DMS53 (cell line): ENCODE results near the gene CPNE9.
"Not testable (repeated sequence)": the region's sequence is repeated elsewhere in the genome, so short reads cannot be mapped to it uniquely, and the experiment has no call there.

Source experiments
- DNase-seq: peaks from one replicate; lab custom pipeline; 2025; lab: John Stamatoyannopoulos, UW

The CPNE9 gene

GRCh38 chr3:9748031-9748430 lies 44.4 kb downstream of the CPNE9 start:
- no peak for DNase-seq

- DNase-seq = peak; percentile 57
Measured at GRCh38 chr3:9749296-9749644, 45.6 kb downstream of the CPNE9 start.

GRCh38 chr3:9749645-9750555 lies 46.3 kb downstream of the CPNE9 start, which contains the start of gene OGG1:
OGG1 (plus strand) TSS chr3:9749952; CDS start chr3:9750287, 335 bp downstream.
- peak; percentile 90 for DNase-seq

- DNase-seq = peak; percentile 49
Measured at GRCh38 chr3:9750556-9751411, 47.2 kb downstream of the CPNE9 start.

- no peak for DNase-seq
Measured at GRCh38 chr3:9754678-9755077, 51.0 kb downstream of the CPNE9 start.

- no peak for DNase-seq
Measured at GRCh38 chr3:9757427-9757826, 53.8 kb downstream of the CPNE9 start.

- DNase-seq = no peak
Measured at GRCh38 chr3:9760779-9761505, 57.3 kb downstream of the CPNE9 start.

- no peak for DNase-seq
Measured at GRCh38 chr3:9761919-9762318, 58.3 kb downstream of the CPNE9 start.

DNA sequence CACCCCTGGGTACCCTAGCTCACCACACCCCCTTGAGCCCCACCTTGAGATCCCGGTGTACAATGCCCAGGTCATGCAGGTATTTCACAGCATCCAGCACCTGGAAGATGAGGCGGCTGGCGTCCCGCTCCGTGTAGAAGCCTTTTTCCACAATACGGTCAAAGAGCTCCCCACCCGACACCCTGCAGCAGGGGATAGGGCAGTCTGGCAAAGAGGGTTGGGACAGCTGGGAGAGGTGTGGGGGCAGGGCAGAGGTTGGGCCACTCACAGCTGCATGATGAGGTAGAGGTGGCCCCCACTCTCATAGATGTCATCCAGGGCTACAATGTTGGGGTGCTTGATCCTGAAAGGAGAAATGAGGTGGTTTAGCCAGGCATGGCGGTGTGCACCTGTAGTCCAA lies 59.2 kb downstream of the CPNE9 start:
- DNase-seq = no peak

GRCh38 chr3:9765865-9766264 lies 62.2 kb downstream of the CPNE9 start:
- no peak for DNase-seq

- DNase-seq = no peak
Measured at GRCh38 chr3:9767418-9767817, 63.8 kb downstream of the CPNE9 start.

- DNase-seq = no peak
Measured at GRCh38 chr3:9768141-9768775, 64.6 kb downstream of the CPNE9 start.

DNA sequence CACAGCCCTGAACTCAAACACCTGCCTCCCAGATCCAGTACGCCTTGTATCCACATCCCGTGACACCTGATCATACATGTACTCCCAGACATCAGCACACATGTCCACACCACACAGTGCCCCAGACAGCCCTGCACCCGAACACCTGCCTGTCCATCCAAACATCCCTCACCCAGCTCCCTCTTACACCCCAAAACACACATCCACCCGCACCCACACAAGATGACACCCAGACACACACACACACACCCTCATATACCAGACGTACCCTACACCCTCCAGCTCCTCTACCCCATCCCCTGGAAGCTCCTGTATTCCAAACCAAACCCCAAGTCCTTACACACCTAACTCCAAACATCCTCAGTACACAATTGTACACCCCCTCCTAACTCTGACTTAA lies 65.4 kb downstream of the CPNE9 start:
- no peak for DNase-seq

- peak; percentile 65 for DNase-seq
Measured at GRCh38 chr3:9769426-9770275, 66.0 kb downstream of the CPNE9 start, which contains the start of gene CAMK1. CAMK1 (minus strand) TSS chr3:9769947; CDS start chr3:9767749, 2,198 bp downstream.

DNA sequence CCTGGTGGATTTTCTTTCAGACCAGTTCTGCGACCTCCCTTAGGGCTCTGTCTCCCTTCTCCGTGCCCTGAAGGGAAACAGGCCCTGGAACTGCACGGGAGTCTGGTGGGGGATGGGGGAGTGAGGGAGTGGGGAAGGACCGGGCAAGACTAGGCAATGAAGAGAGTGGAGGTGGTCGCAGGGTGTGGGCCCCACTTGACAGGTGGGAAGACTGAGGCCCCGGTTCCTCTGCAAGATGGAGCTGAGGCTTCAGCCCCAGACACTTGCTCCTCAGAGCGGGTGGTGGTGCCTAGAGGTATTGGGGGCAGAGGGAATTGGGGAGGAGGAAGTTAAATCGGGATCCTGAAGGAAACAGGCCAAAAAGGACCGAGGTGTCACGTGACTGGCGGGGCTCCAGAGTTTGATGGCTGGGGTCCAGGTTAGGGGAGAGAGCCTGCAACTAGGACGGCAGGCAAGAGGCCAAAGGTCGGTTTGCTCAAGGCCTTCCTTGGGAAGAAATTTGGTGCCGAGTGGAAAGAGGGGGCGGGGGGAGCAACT lies 66.7 kb downstream of the CPNE9 start:
- DNase-seq = peak; percentile 12

GRCh38 chr3:9771007-9771406 lies 67.4 kb downstream of the CPNE9 start:
- not testable (repeated sequence) for DNase-seq

DNA sequence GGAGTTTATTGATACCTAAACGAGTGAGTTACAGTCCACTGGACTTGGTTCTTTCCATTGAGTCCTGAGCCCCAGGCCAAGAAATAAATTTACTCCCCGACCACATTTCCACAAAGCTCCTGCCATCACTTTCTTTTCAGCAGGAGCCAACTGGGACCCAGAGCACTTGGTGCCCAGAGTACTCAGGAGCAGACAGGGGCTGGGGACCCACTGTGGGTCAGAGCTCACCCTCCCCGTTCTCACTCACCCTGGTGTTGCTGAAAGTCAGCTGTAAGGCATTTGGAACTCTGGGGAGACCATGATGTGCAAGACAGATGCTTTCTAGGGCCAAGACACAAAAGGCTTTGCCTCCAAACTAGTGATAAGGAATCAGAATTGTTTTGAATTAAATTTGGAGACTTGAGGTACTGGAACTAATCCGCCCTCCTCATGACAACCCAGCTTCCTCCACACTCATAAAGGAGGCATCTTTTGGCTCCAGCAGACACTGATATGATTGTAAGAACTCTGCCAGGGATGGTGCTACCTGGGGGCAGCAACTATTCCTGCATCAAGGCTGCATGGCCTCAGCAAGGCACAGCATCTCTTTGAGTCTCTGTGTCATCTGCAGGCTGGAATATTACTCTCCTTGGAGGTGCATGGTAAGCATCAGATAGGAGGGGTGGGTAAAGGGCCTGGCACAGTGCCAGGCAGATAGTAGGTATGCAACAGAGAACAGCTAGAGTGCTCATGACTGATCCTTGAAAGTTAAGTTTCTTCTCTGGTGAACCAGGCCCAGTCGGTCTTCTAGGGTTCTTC lies 73.5 kb downstream of the CPNE9 start:
- DNase-seq = no peak

GRCh38 chr3:9777694-9778021 lies 74.0 kb downstream of the CPNE9 start:
- no peak for DNase-seq
